PC-9 (cell line): ENCODE measurements around the gene ADCY4. TPM values are rescaled to one million over a fixed set of nuclear protein-coding genes. Genes with fewer than 3 reads are reported as not detected.

Source experiments
- BruUV-seq: library from RNA; stranded (reverse); fragments of 400-500 nt; replicated peaks from 2 replicates; lab custom pipeline; 2021; lab: Mats Ljungman, UMichigan
- CTCF ChIA-PET: fragments of 300-600 bp; sonication (Branson Sonifier 250); formaldehyde crosslinking; loops from one replicate; lab custom pipeline; 2022; ENCODE audit warnings: antibody characterized with exemption; lab: Charles Lee
- POLR2A ChIA-PET: fragments of 300-600 bp; sonication (Branson Sonifier 250); formaldehyde crosslinking; loops from one replicate; lab custom pipeline; 2022; ENCODE audit warnings: antibody characterized with exemption; ENCODE audit not compliant: unreplicated experiment; lab: Charles Lee
- DNase-seq, 2 experiments: peaks; one replicate each; pipeline versions ENCODE4 v3.0.0 to v3.0.0-alpha.2; 2015 to 2022; ENCODE audit warnings: mixed read lengths in 1 of 2
- H2AFZ ChIP-seq: fragments of 200-600 bp; sonication (generic); 2 replicates; pipeline ENCODE4 v1.8.1; 2017; ENCODE audit warnings: antibody characterized with exemption
- H3F3A ChIP-seq: fragments of 200-600 bp; sonication (generic); 2 replicates; pipeline ENCODE4 v1.8.1; 2017; ENCODE audit warnings: antibody characterized with exemption, mild to moderate bottlenecking, low read depth; ENCODE audit not compliant: insufficient read depth
- H3K27ac ChIP-seq: fragments of 200-600 bp; sonication (generic); 2 replicates; pipeline ENCODE4 v1.6.1; 2016; ENCODE audit warnings: mixed run types
- H3K27me3 ChIP-seq: fragments of 200-600 bp; sonication (generic); 2 replicates; pipeline ENCODE4 v1.6.1; 2016; ENCODE audit warnings: low read depth, mixed run types; ENCODE audit not compliant: insufficient read depth
- H3K36me3 ChIP-seq: fragments of 200-600 bp; sonication (generic); 2 replicates; pipeline ENCODE4 v1.6.1; 2016; ENCODE audit warnings: low read depth, mixed run types
- H3K4me1 ChIP-seq: fragments of 200-600 bp; sonication (generic); replicated peaks from 2 replicates; pipeline ENCODE4 v1.6.1; 2016; ENCODE audit warnings: mixed run types; ENCODE audit not compliant: insufficient read depth
- H3K4me2 ChIP-seq: fragments of 200-600 bp; sonication (generic); 2 replicates; pipeline ENCODE4 v1.6.1; 2017; ENCODE audit warnings: mixed run types
- H3K4me3 ChIP-seq: fragments of 200-600 bp; sonication (generic); 2 replicates; pipeline ENCODE4 v1.6.1; 2016; ENCODE audit warnings: mixed run types
- H3K79me2 ChIP-seq: fragments of 200-600 bp; sonication (generic); 2 replicates; pipeline ENCODE4 v1.6.1; 2017; ENCODE audit warnings: low read depth, mixed run types
- H3K9me2 ChIP-seq: fragments of 200-600 bp; sonication (generic); 2 replicates; pipeline ENCODE4 v1.8.1; 2017; ENCODE audit warnings: mild to moderate bottlenecking; ENCODE audit not compliant: insufficient read depth
- H3K9me3 ChIP-seq: fragments of 200-600 bp; sonication (generic); 2 replicates; pipeline ENCODE4 v1.8.1; 2016; ENCODE audit warnings: low read depth; ENCODE audit not compliant: insufficient read depth
- H4K20me1 ChIP-seq: fragments of 200-600 bp; sonication (generic); 2 replicates; pipeline ENCODE4 v1.8.1; 2017; ENCODE audit not compliant: insufficient read depth
- CTCF ChIP-seq: fragments of 200-600 bp; sonication (generic); conservative IDR thresholded peaks from 2 replicates; pipeline ENCODE4 v1.6.1; 2017; ENCODE audit warnings: mixed run types, antibody characterized with exemption, mild to moderate bottlenecking, moderate library complexity
- EZH2 ChIP-seq: fragments of 200-600 bp; sonication (generic); IDR thresholded peaks from 2 replicates; pipeline ENCODE4 v1.8.0; 2017; ENCODE audit warnings: antibody characterized with exemption, low read depth
- intact Hi-C: fragments of 100-400 bp; cut with micrococcal nuclease; formaldehyde crosslinking; loops from one replicate; pipeline ENCODE4 v1.10.0; 2022; ENCODE audit not compliant: unreplicated experiment
- total RNA-seq: library from RNA; stranded (reverse); gene quantifications from 2 replicates; pipeline ENCODE4 v1.2.3, GENCODE V29; 2021

ADCY4 gene
- total RNA-seq, 1 experiment from 2014 or later = 1.8 TPM

GRCh38 chr14:24353559-24354481 lies 18.9 kb upstream of the ADCY4 start:
- BruUV-seq = no TSS peak
- Histone ChIP-seq H3K9me3 (no peaks in the 10 kb centered on the region), H3K27ac (no peak overlapping the region; the same call in 1 of the 2 replicates), H3K4me3 (no peak overlapping the region), H3K79me2 (no peaks in the 10 kb centered on the region), H4K20me1 (no peaks in the 10 kb centered on the region), H3K36me3 (no peaks in the 10 kb centered on the region), H3K4me2 (0 out of 2 replicates have a peak overlapping the region, but pooled peaks have one; percentile 15), H3K9me2 (no peaks in the 10 kb centered on the region), H2AFZ (no peak overlapping the region), H3K4me1 (peaks cover 18% of the 10 kb centered on the region; the same call in 1 of the 2 replicates), H3F3A (no peaks in the 10 kb centered on the region), H3K27me3 (no peaks in the 10 kb centered on the region)
- peak in 1 of 2 experiments; percentile 34 for DNase-seq
- intact Hi-C loops = no loop called here
- ChIA-PET POLR2A (no interaction called here), CTCF (no interaction called here)
- TF ChIP-seq CTCF (no peak), EZH2 (no peak)

GRCh38 chr14:24351517-24351916 lies 16.6 kb upstream of the ADCY4 start:
- H2AFZ ChIP-seq = no peak overlapping the region
- no peaks in the 10 kb centered on the region for H3K9me2 ChIP-seq
- peaks cover 18% of the 10 kb centered on the region; the same call in 1 of the 2 replicates for H3K4me1 ChIP-seq
- DNase-seq = peak in 1 of 2 experiments; percentile 45
- intact Hi-C loops = no loop called here
- no peaks in the 10 kb centered on the region for H4K20me1 ChIP-seq
- TF ChIP-seq EZH2 = no peak
- no peak for TF ChIP-seq CTCF
- no peaks in the 10 kb centered on the region for H3F3A ChIP-seq
- H3K4me3 ChIP-seq = no peak overlapping the region
- H3K4me2 ChIP-seq = no peak overlapping the region
- H3K9me3 ChIP-seq = no peaks in the 10 kb centered on the region
- no peaks in the 10 kb centered on the region for H3K36me3 ChIP-seq
- CTCF ChIA-PET = no interaction called here
- POLR2A ChIA-PET = no interaction called here
- H3K79me2 ChIP-seq = no peaks in the 10 kb centered on the region
- BruUV-seq = no TSS peak
- H3K27ac ChIP-seq = no peak overlapping the region
- no peaks in the 10 kb centered on the region for H3K27me3 ChIP-seq

- H3K79me2 ChIP-seq = no peaks in the 10 kb centered on the region
- H3K9me3 ChIP-seq = no peaks in the 10 kb centered on the region
- no peak overlapping the region for H3K4me2 ChIP-seq
- H3F3A ChIP-seq = no peaks in the 10 kb centered on the region
- no peaks in the 10 kb centered on the region for H3K9me2 ChIP-seq
- ChIA-PET POLR2A (no interaction called here), CTCF (interaction anchor here (0.7 kb wide), 1 partner anchor 82 kb away, joined by 3 read pairs; no protein-coding TSS in a partner anchor)
- no TSS peak for BruUV-seq
- H3K4me1 ChIP-seq = peaks cover 12% of the 10 kb centered on the region; the same call in 1 of the 2 replicates
- H3K4me3 ChIP-seq = no peak overlapping the region
- no peaks in the 10 kb centered on the region for H3K27me3 ChIP-seq
- no peaks in the 10 kb centered on the region for H3K36me3 ChIP-seq
- TF ChIP-seq EZH2 (no peak), CTCF (no peak)
- DNase-seq = no peak
- H4K20me1 ChIP-seq = no peaks in the 10 kb centered on the region
- H2AFZ ChIP-seq = no peak overlapping the region
- intact Hi-C loops = no loop called here
- no peak overlapping the region for H3K27ac ChIP-seq
Observed at GRCh38 chr14:24349742-24350141, 14.9 kb upstream of the ADCY4 start.
